ENCODE measurements around the gene SEPTIN5.

The SEPTIN5 gene

GRCh38 chr22:19740586-19740985 lies 26.3 kb downstream of the SEPTIN5 start:
- H3K9me3 ChIP-seq (ENCODE audit: insufficient read depth, low read depth, low read length) = no peaks in the 10 kb centered on the region
- no peaks in the 10 kb centered on the region for H3K4me1 ChIP-seq (ENCODE audit: insufficient read depth, low read length, poor library complexity, severe bottlenecking)
- no peak overlapping the region for H3K9ac ChIP-seq (ENCODE audit: low read depth, low read length, poor library complexity, severe bottlenecking)
- TF ChIP-seq EZH2phosphoT487 (IDR thresholded peaks at IDR 0.05; ENCODE audit: borderline replicate concordance) = no peak
- TF ChIP-seq, protein P1, sequence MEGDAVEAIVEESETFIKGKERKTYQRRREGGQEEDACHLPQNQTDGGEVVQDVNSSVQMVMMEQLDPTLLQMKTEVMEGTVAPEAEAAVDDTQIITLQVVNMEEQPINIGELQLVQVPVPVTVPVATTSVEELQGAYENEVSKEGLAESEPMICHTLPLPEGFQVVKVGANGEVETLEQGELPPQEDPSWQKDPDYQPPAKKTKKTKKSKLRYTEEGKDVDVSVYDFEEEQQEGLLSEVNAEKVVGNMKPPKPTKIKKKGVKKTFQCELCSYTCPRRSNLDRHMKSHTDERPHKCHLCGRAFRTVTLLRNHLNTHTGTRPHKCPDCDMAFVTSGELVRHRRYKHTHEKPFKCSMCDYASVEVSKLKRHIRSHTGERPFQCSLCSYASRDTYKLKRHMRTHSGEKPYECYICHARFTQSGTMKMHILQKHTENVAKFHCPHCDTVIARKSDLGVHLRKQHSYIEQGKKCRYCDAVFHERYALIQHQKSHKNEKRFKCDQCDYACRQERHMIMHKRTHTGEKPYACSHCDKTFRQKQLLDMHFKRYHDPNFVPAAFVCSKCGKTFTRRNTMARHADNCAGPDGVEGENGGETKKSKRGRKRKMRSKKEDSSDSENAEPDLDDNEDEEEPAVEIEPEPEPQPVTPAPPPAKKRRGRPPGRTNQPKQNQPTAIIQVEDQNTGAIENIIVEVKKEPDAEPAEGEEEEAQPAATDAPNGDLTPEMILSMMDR (conservative IDR thresholded peaks at IDR 0.05; ENCODE audit: low read length) = no peak
- H3K36me3 ChIP-seq (ENCODE audit: insufficient read depth, low read length) = no peaks in the 10 kb centered on the region
- no peak overlapping the region for H2AFZ ChIP-seq (ENCODE audit: low read length)
- H3K4me3 ChIP-seq (ENCODE audit: low read length, poor library complexity, severe bottlenecking) = no peak overlapping the region
- H3K9me2 ChIP-seq (replicated peaks; ENCODE audit: low read depth, low read length) = no peaks in the 10 kb centered on the region
- H3F3A ChIP-seq (ENCODE audit: low read depth) = no peaks in the 10 kb centered on the region
- H3K27me3 ChIP-seq (ENCODE audit: insufficient read depth, low read length, poor library complexity, severe bottlenecking) = no peaks in the 10 kb centered on the region
- no peaks in the 10 kb centered on the region for H3K79me2 ChIP-seq (ENCODE audit: insufficient read depth, low read length)
- H4K20me1 ChIP-seq (ENCODE audit: insufficient read depth, low read length, poor library complexity, severe bottlenecking) = no peaks in the 10 kb centered on the region
- no peak overlapping the region for H3K4me2 ChIP-seq (ENCODE audit: low read depth, low read length, poor library complexity, severe bottlenecking)

GRCh38 chr22:19741053-19741452 lies 26.8 kb downstream of the SEPTIN5 start:
- TF ChIP-seq, protein P1 (conservative IDR thresholded peaks at IDR 0.05; ENCODE audit: low read length) = no peak
- TF ChIP-seq EZH2phosphoT487 (IDR thresholded peaks at IDR 0.05; ENCODE audit: borderline replicate concordance) = no peak

DNA sequence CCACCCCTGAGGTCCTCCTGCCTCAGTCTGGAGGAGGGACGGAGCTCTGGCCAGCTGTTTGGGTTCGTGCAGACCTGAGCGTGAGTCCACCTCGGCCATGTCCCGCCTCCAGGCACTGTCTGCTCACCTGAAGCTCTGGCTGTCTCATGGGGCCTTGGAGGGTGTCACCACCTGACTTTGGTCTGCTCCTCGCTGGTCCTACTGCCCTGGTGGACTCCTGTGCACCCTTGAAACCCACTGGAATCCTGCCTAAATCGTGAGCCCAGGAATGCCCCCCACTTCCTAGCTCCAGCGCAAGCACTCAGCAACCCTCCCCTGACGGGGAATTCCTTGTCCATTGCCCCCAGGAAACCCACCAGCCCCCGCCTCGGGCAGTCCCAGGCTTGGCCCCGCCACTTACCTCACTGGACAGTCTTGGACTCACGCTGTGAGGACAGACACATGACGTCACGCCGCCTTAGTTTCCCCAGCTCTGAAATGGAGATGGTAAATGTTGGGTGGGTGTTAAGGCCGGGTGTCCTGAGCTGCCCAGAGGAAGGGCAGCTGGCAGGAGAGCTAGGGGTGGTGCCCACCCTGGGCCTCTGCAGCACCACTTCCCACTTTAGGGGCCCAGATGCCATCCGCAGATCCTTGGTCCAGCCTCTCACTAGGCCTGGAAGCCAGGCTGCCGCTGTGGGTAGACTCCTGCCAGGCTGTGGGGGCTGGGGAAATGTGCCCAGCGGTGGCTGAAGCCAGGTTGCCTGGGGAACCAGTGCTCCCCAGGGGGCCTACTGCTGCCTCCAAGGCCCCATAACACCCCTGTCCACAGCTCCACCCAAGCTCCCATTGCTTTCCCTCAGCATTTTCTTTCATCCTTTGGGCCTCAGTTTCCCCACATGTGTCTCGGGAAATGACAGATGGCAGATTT lies 28.1 kb downstream of the SEPTIN5 start:
- TF ChIP-seq, protein P1 (conservative IDR thresholded peaks at IDR 0.05; ENCODE audit: low read length) = no peak
- TF ChIP-seq EZH2phosphoT487 (IDR thresholded peaks at IDR 0.05; ENCODE audit: borderline replicate concordance) = no peak
- Histone ChIP-seq H3K4me1 (ENCODE audit: insufficient read depth, low read length, poor library complexity, severe bottlenecking) (no peaks in the 10 kb centered on the region), H4K20me1 (ENCODE audit: insufficient read depth, low read length, poor library complexity, severe bottlenecking) (no peaks in the 10 kb centered on the region), H3K9me2 (replicated peaks; ENCODE audit: low read depth, low read length) (no peaks in the 10 kb centered on the region), H3K4me2 (ENCODE audit: low read depth, low read length, poor library complexity, severe bottlenecking) (no peak overlapping the region), H3K9ac (ENCODE audit: low read depth, low read length, poor library complexity, severe bottlenecking) (no peak overlapping the region), H3F3A (ENCODE audit: low read depth) (no peaks in the 10 kb centered on the region), H3K4me3 (ENCODE audit: low read length, poor library complexity, severe bottlenecking) (no peak overlapping the region), H3K79me2 (ENCODE audit: insufficient read depth, low read length) (no peaks in the 10 kb centered on the region), H2AFZ (ENCODE audit: low read length) (no peak overlapping the region), H3K9me3 (ENCODE audit: insufficient read depth, low read depth, low read length) (no peaks in the 10 kb centered on the region), H3K27me3 (ENCODE audit: insufficient read depth, low read length, poor library complexity, severe bottlenecking) (no peaks in the 10 kb centered on the region), H3K36me3 (ENCODE audit: insufficient read depth, low read length) (no peaks in the 10 kb centered on the region)

More at GRCh38 chr22:19741053-19741452, 26.8 kb downstream of the SEPTIN5 start:
- no peaks in the 10 kb centered on the region for H4K20me1 ChIP-seq (ENCODE audit: insufficient read depth, low read length, poor library complexity, severe bottlenecking)
- H3K79me2 ChIP-seq (ENCODE audit: insufficient read depth, low read length) = no peaks in the 10 kb centered on the region
- H2AFZ ChIP-seq (ENCODE audit: low read length) = no peak overlapping the region
- no peaks in the 10 kb centered on the region for H3K36me3 ChIP-seq (ENCODE audit: insufficient read depth, low read length)
- H3K9ac ChIP-seq (ENCODE audit: low read depth, low read length, poor library complexity, severe bottlenecking) = no peak overlapping the region
- no peak overlapping the region for H3K4me3 ChIP-seq (ENCODE audit: low read length, poor library complexity, severe bottlenecking)
- H3F3A ChIP-seq (ENCODE audit: low read depth) = no peaks in the 10 kb centered on the region
- H3K4me2 ChIP-seq (ENCODE audit: low read depth, low read length, poor library complexity, severe bottlenecking) = no peak overlapping the region
- no peaks in the 10 kb centered on the region for H3K9me3 ChIP-seq (ENCODE audit: insufficient read depth, low read depth, low read length)
- H3K4me1 ChIP-seq (ENCODE audit: insufficient read depth, low read length, poor library complexity, severe bottlenecking) = no peaks in the 10 kb centered on the region
- no peaks in the 10 kb centered on the region for H3K27me3 ChIP-seq (ENCODE audit: insufficient read depth, low read length, poor library complexity, severe bottlenecking)
- H3K9me2 ChIP-seq (replicated peaks; ENCODE audit: low read depth, low read length) = no peaks in the 10 kb centered on the region
